Gastrocnemius medialis (tissue), 4 donors: ENCODE results near the gene CNTLN.

Experiments used
- POLR2A ChIP-seq, 2 donors: fragments of 450-650 bp; IDR thresholded peaks; one replicate each; pipeline ENCODE4 v1.6.1; 2017; ENCODE audit warnings: antibody characterized with exemption in 2 of 2, mild to moderate bottlenecking in 2 of 2, moderate library complexity in 2 of 2
- TF ChIP-seq, protein P1 (sequence below), 5 experiments: fragments of 450-650 bp in 3 of 5; fragments of 200-600 bp in 2 of 5; sonication (generic) in 2 of 5; IDR thresholded peaks in 4 of 5; conservative IDR thresholded peaks in 1 of 5; 1 replicate in 4 of 5; 2 replicates in 1 of 5; pipeline ENCODE4 v1.5.1; 2016 to 2019; ENCODE audit warnings: antibody characterized with exemption in 5 of 5, mild to moderate bottlenecking in 3 of 5, moderate library complexity in 3 of 5

- no peak for TF ChIP-seq POLR2A (IDR thresholded peaks at IDR 0.05)
- TF ChIP-seq, protein P1, sequence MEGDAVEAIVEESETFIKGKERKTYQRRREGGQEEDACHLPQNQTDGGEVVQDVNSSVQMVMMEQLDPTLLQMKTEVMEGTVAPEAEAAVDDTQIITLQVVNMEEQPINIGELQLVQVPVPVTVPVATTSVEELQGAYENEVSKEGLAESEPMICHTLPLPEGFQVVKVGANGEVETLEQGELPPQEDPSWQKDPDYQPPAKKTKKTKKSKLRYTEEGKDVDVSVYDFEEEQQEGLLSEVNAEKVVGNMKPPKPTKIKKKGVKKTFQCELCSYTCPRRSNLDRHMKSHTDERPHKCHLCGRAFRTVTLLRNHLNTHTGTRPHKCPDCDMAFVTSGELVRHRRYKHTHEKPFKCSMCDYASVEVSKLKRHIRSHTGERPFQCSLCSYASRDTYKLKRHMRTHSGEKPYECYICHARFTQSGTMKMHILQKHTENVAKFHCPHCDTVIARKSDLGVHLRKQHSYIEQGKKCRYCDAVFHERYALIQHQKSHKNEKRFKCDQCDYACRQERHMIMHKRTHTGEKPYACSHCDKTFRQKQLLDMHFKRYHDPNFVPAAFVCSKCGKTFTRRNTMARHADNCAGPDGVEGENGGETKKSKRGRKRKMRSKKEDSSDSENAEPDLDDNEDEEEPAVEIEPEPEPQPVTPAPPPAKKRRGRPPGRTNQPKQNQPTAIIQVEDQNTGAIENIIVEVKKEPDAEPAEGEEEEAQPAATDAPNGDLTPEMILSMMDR (IDR thresholded peaks at IDR 0.05 in 4 of 5, conservative IDR thresholded peaks at IDR 0.05 in 1 of 5) = no peak
Measured at GRCh38 chr9:17216011-17216410, 81.2 kb downstream of the CNTLN start.
